GM23248 (cell line): ENCODE measurements around the gene ABTB1. TPM values are rescaled to one million over a fixed set of nuclear protein-coding genes. Genes with fewer than 3 reads are reported as not detected.
A peak's percentile ranks its signal among the peaks of the same experiment; 100 is the strongest.

ENCODE experiments used
- DNase-seq: peaks from one replicate; pipeline ENCODE4 v3.0.0-alpha.2; 2015
- H2AFZ ChIP-seq: fragments of 200-600 bp; sonication (generic); 2 replicates; pipeline ENCODE4 v1.6.1; 2016; ENCODE audit warnings: antibody characterized with exemption
- H3F3A ChIP-seq: fragments of 200-600 bp; sonication (generic); 2 replicates; pipeline ENCODE4 v1.6.1; 2016; ENCODE audit warnings: mild to moderate bottlenecking, antibody characterized with exemption, mixed run types; ENCODE audit not compliant: insufficient read depth
- H3K27ac ChIP-seq: fragments of 200-600 bp; sonication (generic); 2 replicates; pipeline ENCODE4 v1.5.1; 2016; ENCODE audit warnings: mild to moderate bottlenecking
- H3K27me3 ChIP-seq: fragments of 200-600 bp; sonication (generic); replicated peaks from 2 replicates; pipeline ENCODE4 v1.6.1; 2016; ENCODE audit warnings: mild to moderate bottlenecking; ENCODE audit not compliant: insufficient read depth
- H3K36me3 ChIP-seq: fragments of 200-600 bp; sonication (generic); 2 replicates; pipeline ENCODE4 v1.6.1; 2016; ENCODE audit warnings: low read depth, mild to moderate bottlenecking
- H3K4me1 ChIP-seq: fragments of 200-600 bp; sonication (generic); 2 replicates; pipeline ENCODE4 v1.6.1; 2016; ENCODE audit warnings: mild to moderate bottlenecking; ENCODE audit not compliant: insufficient read depth
- H3K4me2 ChIP-seq: fragments of 200-600 bp; sonication (generic); one replicate; pipeline ENCODE4 v1.6.1; 2016; ENCODE audit warnings: mild to moderate bottlenecking; ENCODE audit not compliant: unreplicated experiment
- H3K4me3 ChIP-seq: fragments of 200-600 bp; sonication (generic); 2 replicates; pipeline ENCODE4 v1.5.1; 2016; ENCODE audit warnings: mild to moderate bottlenecking
- H3K79me2 ChIP-seq: fragments of 200-600 bp; sonication (generic); 2 replicates; pipeline ENCODE4 v1.6.1; 2016; ENCODE audit warnings: mild to moderate bottlenecking; ENCODE audit not compliant: insufficient read depth
- H3K9ac ChIP-seq: fragments of 200-600 bp; sonication (generic); 2 replicates; pipeline ENCODE4 v1.6.1; 2016; ENCODE audit warnings: mild to moderate bottlenecking
- H3K9me2 ChIP-seq: fragments of 200-600 bp; sonication (generic); 2 replicates; pipeline ENCODE4 v1.6.1; 2016; ENCODE audit warnings: mixed run types, mild to moderate bottlenecking, moderate library complexity; ENCODE audit not compliant: insufficient read depth
- H3K9me3 ChIP-seq: fragments of 200-600 bp; sonication (generic); one replicate; pipeline ENCODE4 v1.6.1; 2017; ENCODE audit warnings: low read depth
- H4K20me1 ChIP-seq: fragments of 200-600 bp; sonication (generic); 2 replicates; pipeline ENCODE4 v1.6.0; 2016; ENCODE audit not compliant: insufficient read depth
- EZH2 ChIP-seq: fragments of 200-600 bp; sonication (generic); IDR thresholded peaks from 2 replicates; pipeline ENCODE4 v1.6.1; 2018; ENCODE audit warnings: antibody characterized with exemption, mild to moderate bottlenecking; ENCODE audit not compliant: insufficient read depth, poor library complexity, severe bottlenecking
- EZH2phosphoT487 ChIP-seq: fragments of 200-600 bp; sonication (generic); IDR thresholded peaks from 2 replicates; pipeline ENCODE4 v1.6.1; 2018; ENCODE audit warnings: antibody characterized with exemption, moderate library complexity, mild to moderate bottlenecking, low read depth; ENCODE audit not compliant: insufficient read depth
- WGBS, 2 experiments: methylation state at CpG; one replicate each; pipeline ENCODE4 v1.1.6; 2015 to 2017; ENCODE audit warnings: low lambda C conversion rate in 2 of 2, low coverage in 1 of 2; ENCODE audit errors: missing lambda C conversion rate in 2 of 2; 5-methylcytosine and 5-hydroxymethylcytosine counted together
- in situ Hi-C: fragments of 300-500 bp; cut with MboI; formaldehyde crosslinking; loops from 2 replicates; pipeline ENCODE4 v1.15.0; 2020
- polyA plus RNA-seq: library from polyadenylated mRNA; unstranded; fragments of >200 nt; fragmentation: Nextera tagmentation; extraction: Ambion mirVana; gene quantifications from 2 replicates; pipeline ENCODE4 v1.2.1, GENCODE V29; 2016
- total RNA-seq: library from RNA; depleted of rRNA; stranded (reverse); fragments of >200 nt; shearing (Covaris generic); gene quantifications from 2 replicates; pipeline ENCODE4 v1.2.3, GENCODE V29; 2014

The ABTB1 gene
- total and polyA plus RNA-seq, 2 experiments from 2014 or later, result 7.8 to 20.9 TPM

- peaks cover 10% of the 10 kb centered on the region for H3K4me1 ChIP-seq
- peak; percentile 80 for DNase-seq
- H4K20me1 ChIP-seq, result no peaks in the 10 kb centered on the region
- H2AFZ ChIP-seq, result peak overlapping the region; percentile 46
- peak overlapping the region; percentile 51 for H3K27ac ChIP-seq
- H3K4me3 ChIP-seq, result no peak overlapping the region
- WGBS, 2 experiments, result 20 to 34% methylated on average over 3 of the region's 3 CpGs
- peaks cover 16% of the 10 kb centered on the region for H3F3A ChIP-seq
- peak overlapping the region; percentile 33 for H3K4me2 ChIP-seq
- H3K9ac ChIP-seq, result 0 out of 2 replicates have a peak overlapping the region, but pooled peaks have one; percentile 5
- H3K9me3 ChIP-seq, result no peaks in the 10 kb centered on the region
- in situ Hi-C loops, result no loop called here
- H3K9me2 ChIP-seq, result no peaks in the 10 kb centered on the region
- TF ChIP-seq EZH2 (no peak), EZH2phosphoT487 (no peak)
- H3K27me3 ChIP-seq, result no peaks in the 10 kb centered on the region
- no peaks in the 10 kb centered on the region for H3K36me3 ChIP-seq
- H3K79me2 ChIP-seq, result no peaks in the 10 kb centered on the region
Observed at GRCh38 chr3:127655641-127656040, 17.1 kb upstream of the ABTB1 start.

- Histone ChIP-seq H3K9me3 (no peaks in the 10 kb centered on the region), H2AFZ (no peak overlapping the region), H3K36me3 (no peaks in the 10 kb centered on the region), H3K4me3 (no peak overlapping the region), H3F3A (peaks cover 16% of the 10 kb centered on the region), H3K4me2 (no peak overlapping the region), H3K27ac (no peak overlapping the region), H3K27me3 (no peaks in the 10 kb centered on the region), H3K79me2 (no peaks in the 10 kb centered on the region), H3K4me1 (peaks cover 10% of the 10 kb centered on the region), H4K20me1 (no peaks in the 10 kb centered on the region), H3K9me2 (no peaks in the 10 kb centered on the region), H3K9ac (no peak overlapping the region)
- WGBS, 2 experiments, result 89 to 90% methylated on average over 8 of the region's 8 CpGs
- in situ Hi-C loops, result no loop called here
- TF ChIP-seq EZH2phosphoT487, result no peak
- TF ChIP-seq EZH2, result no peak
- DNase-seq, result no peak
Observed at GRCh38 chr3:127656906-127657305, 15.8 kb upstream of the ABTB1 start.

- no peak for DNase-seq
- Histone ChIP-seq H3K9ac (no peak overlapping the region), H3K27me3 (no peaks in the 10 kb centered on the region), H3K4me1 (peaks cover 10% of the 10 kb centered on the region), H3K4me3 (no peak overlapping the region), H3K36me3 (no peaks in the 10 kb centered on the region), H3F3A (peaks cover 16% of the 10 kb centered on the region), H3K4me2 (no peak overlapping the region), H4K20me1 (no peaks in the 10 kb centered on the region), H3K27ac (no peak overlapping the region), H3K9me2 (no peaks in the 10 kb centered on the region), H2AFZ (no peak overlapping the region), H3K79me2 (no peaks in the 10 kb centered on the region), H3K9me3 (no peaks in the 10 kb centered on the region)
- in situ Hi-C loops, result no loop called here
- 29 to 45% methylated on average over 1 of the region's 1 CpG for WGBS, 2 experiments
- TF ChIP-seq EZH2phosphoT487 (no peak), EZH2 (no peak)
Observed at GRCh38 chr3:127658234-127658633, 14.5 kb upstream of the ABTB1 start.

GRCh38 chr3:127660621-127661251 is 12.0 kb upstream of the ABTB1 start:
- H3K4me3 ChIP-seq, result no peak overlapping the region
- no peak for TF ChIP-seq EZH2
- no peak for TF ChIP-seq EZH2phosphoT487

More at GRCh38 chr3:127660621-127661251, 12.0 kb upstream of the ABTB1 start:
- no peak overlapping the region for H3K27ac ChIP-seq
- H3K9ac ChIP-seq, result no peak overlapping the region
- H3K9me2 ChIP-seq, result no peaks in the 10 kb centered on the region
- peaks cover 4% of the 10 kb centered on the region for H3K4me1 ChIP-seq
- DNase-seq, result no peak
- no peaks in the 10 kb centered on the region for H3K79me2 ChIP-seq
- H3K27me3 ChIP-seq, result no peaks in the 10 kb centered on the region
- no peaks in the 10 kb centered on the region for H3K9me3 ChIP-seq
- no peaks in the 10 kb centered on the region for H3K36me3 ChIP-seq
- in situ Hi-C loops, result loop anchor here (10.0 kb wide), 1 partner anchor 304 kb away; no protein-coding TSS in a partner anchor
- no peak overlapping the region for H2AFZ ChIP-seq
- peaks cover 6% of the 10 kb centered on the region for H3F3A ChIP-seq
- no peak overlapping the region for H3K4me2 ChIP-seq
- 84 to 93% methylated on average over 9 to 10 of the region's 10 CpGs for WGBS, 2 experiments
- no peaks in the 10 kb centered on the region for H4K20me1 ChIP-seq
